MM.1S (cell line): Measurements from ENCODE around the gene SNX3.

Experiments used
- DNase-seq: peaks from one replicate; pipeline ENCODE4 v3.0.0-alpha.2; 2015
- H2AFZ ChIP-seq: fragments of 300-600 bp; sonication (generic); 2 replicates; pipeline ENCODE4 v1.6.0; 2016; ENCODE audit warnings: antibody characterized with exemption, low read length
- H3F3A ChIP-seq: fragments of 300-600 bp; sonication (generic); 2 replicates; pipeline ENCODE4 v1.6.1; 2016; ENCODE audit warnings: mild to moderate bottlenecking, antibody characterized with exemption, low read length, moderate library complexity, mixed read lengths; ENCODE audit not compliant: insufficient read depth
- H3K27ac ChIP-seq: fragments of 300-600 bp; sonication (generic); 2 replicates; pipeline ENCODE4 v1.5.1; 2016; ENCODE audit warnings: mild to moderate bottlenecking, low read length
- H3K27me3 ChIP-seq: fragments of 300-600 bp; sonication (generic); replicated peaks from 2 replicates; pipeline ENCODE4 v1.6.0; 2016; ENCODE audit warnings: low read length; ENCODE audit not compliant: insufficient read depth
- H3K36me3 ChIP-seq: fragments of 300-600 bp; sonication (generic); replicated peaks from 2 replicates; pipeline ENCODE4 v1.6.1; 2016; ENCODE audit warnings: mild to moderate bottlenecking, low read length, mixed read lengths; ENCODE audit not compliant: insufficient read depth
- H3K4me1 ChIP-seq: fragments of 300-600 bp; sonication (generic); 2 replicates; pipeline ENCODE4 v1.6.1; 2016; ENCODE audit warnings: low read length, mixed read lengths
- H3K4me2 ChIP-seq: fragments of 300-600 bp; sonication (generic); 2 replicates; pipeline ENCODE4 v1.6.0; 2016; ENCODE audit warnings: low read depth, low read length
- H3K4me3 ChIP-seq: fragments of 300-600 bp; sonication (generic); 2 replicates; pipeline ENCODE4 v1.5.1; 2016; ENCODE audit warnings: low read length, mixed read lengths
- H3K79me2 ChIP-seq: fragments of 300-600 bp; sonication (generic); 2 replicates; pipeline ENCODE4 v1.6.1; 2016; ENCODE audit warnings: mixed run types, low read length, mixed read lengths
- H3K9ac ChIP-seq: fragments of 300-600 bp; sonication (generic); 2 replicates; pipeline ENCODE4 v1.6.1; 2016; ENCODE audit warnings: low read length, mixed read lengths
- H3K9me2 ChIP-seq: fragments of 300-600 bp; sonication (generic); replicated peaks from 2 replicates; pipeline ENCODE4 v1.6.1; 2016; ENCODE audit warnings: mild to moderate bottlenecking, low read length, mixed read lengths; ENCODE audit not compliant: insufficient read depth
- H3K9me3 ChIP-seq: fragments of 300-600 bp; sonication (generic); replicated peaks from 2 replicates; pipeline ENCODE4 v1.6.1; 2016; ENCODE audit warnings: mild to moderate bottlenecking, low read length, mixed read lengths; ENCODE audit not compliant: insufficient read depth
- H4K20me1 ChIP-seq: fragments of 300-600 bp; sonication (generic); 2 replicates; pipeline ENCODE4 v1.6.1; 2016; ENCODE audit warnings: mild to moderate bottlenecking, low read length, moderate library complexity, mixed read lengths; ENCODE audit not compliant: insufficient read depth
- EZH2 ChIP-seq: fragments of 300-600 bp; sonication (generic); optimal IDR thresholded peaks from 2 replicates; pipeline ENCODE3; 2017; ENCODE audit warnings: low read depth, mild to moderate bottlenecking, antibody characterized with exemption, low read length, mixed read lengths
- EZH2phosphoT487 ChIP-seq: fragments of 300-600 bp; sonication (generic); IDR thresholded peaks from 2 replicates; pipeline ENCODE4 v1.6.1; 2018; ENCODE audit warnings: antibody characterized with exemption, low read length
- TF ChIP-seq, protein P1 (sequence below): fragments of 300-600 bp; sonication (generic); IDR thresholded peaks from 2 replicates; pipeline ENCODE4 v1.5.1; 2016; ENCODE audit warnings: antibody characterized with exemption, low read length, mixed read lengths

Gene SNX3

DNA sequence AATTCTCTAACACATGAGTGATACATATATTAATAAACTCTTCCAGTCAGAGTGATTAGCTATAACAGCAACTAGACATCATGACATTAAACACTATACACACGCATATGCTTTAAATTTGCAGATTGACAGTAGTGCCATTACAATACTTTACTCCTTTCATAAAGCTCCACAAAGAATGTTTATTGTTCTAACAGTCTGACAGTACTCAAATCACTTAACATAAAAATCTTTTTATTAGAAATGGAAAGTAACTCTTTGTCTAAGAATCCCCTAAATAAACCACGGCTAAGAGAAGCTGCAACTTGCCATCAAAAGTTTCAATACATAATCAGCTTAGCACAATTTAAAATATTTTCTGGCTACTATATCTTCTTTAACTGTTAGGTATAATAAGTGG is 24.0 kb downstream of the SNX3 start:
- no peaks in the 10 kb centered on the region for H3K36me3 ChIP-seq
- no peaks in the 10 kb centered on the region for H4K20me1 ChIP-seq

DNA sequence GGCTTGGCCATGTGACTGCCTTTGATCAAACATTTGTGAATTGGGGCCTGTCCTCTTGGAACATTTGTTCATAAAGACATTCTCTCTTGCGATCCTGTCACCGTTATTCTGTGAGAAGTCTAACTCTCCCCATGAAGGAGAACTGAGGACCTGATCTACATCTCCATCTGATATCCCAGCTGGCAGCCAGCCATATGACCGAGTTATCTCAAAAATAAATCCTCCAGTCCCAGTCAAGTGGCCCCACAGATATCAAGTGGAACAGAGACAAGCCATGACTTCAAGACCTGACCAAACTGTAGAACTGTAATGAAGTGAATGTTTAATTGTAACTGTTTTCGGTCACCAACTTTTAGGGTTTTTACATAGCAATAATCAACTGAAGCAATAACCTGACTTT is 25.7 kb downstream of the SNX3 start:
- TF ChIP-seq, protein P1, sequence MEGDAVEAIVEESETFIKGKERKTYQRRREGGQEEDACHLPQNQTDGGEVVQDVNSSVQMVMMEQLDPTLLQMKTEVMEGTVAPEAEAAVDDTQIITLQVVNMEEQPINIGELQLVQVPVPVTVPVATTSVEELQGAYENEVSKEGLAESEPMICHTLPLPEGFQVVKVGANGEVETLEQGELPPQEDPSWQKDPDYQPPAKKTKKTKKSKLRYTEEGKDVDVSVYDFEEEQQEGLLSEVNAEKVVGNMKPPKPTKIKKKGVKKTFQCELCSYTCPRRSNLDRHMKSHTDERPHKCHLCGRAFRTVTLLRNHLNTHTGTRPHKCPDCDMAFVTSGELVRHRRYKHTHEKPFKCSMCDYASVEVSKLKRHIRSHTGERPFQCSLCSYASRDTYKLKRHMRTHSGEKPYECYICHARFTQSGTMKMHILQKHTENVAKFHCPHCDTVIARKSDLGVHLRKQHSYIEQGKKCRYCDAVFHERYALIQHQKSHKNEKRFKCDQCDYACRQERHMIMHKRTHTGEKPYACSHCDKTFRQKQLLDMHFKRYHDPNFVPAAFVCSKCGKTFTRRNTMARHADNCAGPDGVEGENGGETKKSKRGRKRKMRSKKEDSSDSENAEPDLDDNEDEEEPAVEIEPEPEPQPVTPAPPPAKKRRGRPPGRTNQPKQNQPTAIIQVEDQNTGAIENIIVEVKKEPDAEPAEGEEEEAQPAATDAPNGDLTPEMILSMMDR, result no peak
- TF ChIP-seq EZH2, result no peak
- no peak for TF ChIP-seq EZH2phosphoT487
- H2AFZ ChIP-seq, result no peak overlapping the region
- no peaks in the 10 kb centered on the region for H3K9me3 ChIP-seq
- no peak overlapping the region for H3K27ac ChIP-seq
- H3K4me3 ChIP-seq, result no peak overlapping the region
- no peak for DNase-seq
- H3K4me1 ChIP-seq, result no peaks in the 10 kb centered on the region
- H4K20me1 ChIP-seq, result no peaks in the 10 kb centered on the region; the same call in 1 of the 2 replicates
- no peaks in the 10 kb centered on the region for H3K36me3 ChIP-seq
- H3K27me3 ChIP-seq, result no peaks in the 10 kb centered on the region
- no peak overlapping the region for H3K4me2 ChIP-seq
- no peaks in the 10 kb centered on the region for H3F3A ChIP-seq
- no peak overlapping the region for H3K9ac ChIP-seq
- H3K79me2 ChIP-seq, result peaks cover 35% of the 10 kb centered on the region
- no peaks in the 10 kb centered on the region for H3K9me2 ChIP-seq

More for the DNA sequence above, 24.0 kb downstream of the SNX3 start:
- H3F3A ChIP-seq, result no peaks in the 10 kb centered on the region
- no peak overlapping the region for H3K4me3 ChIP-seq
- no peaks in the 10 kb centered on the region for H3K9me2 ChIP-seq
- DNase-seq, result no peak
- H3K27ac ChIP-seq, result no peak overlapping the region
- no peak overlapping the region for H2AFZ ChIP-seq
- no peak overlapping the region for H3K9ac ChIP-seq
- H3K79me2 ChIP-seq, result peaks cover 43% of the 10 kb centered on the region
- H3K27me3 ChIP-seq, result no peaks in the 10 kb centered on the region
- no peak for TF ChIP-seq EZH2phosphoT487
- no peak for TF ChIP-seq EZH2
- TF ChIP-seq, protein P1, result no peak
- no peaks in the 10 kb centered on the region for H3K4me1 ChIP-seq
- H3K9me3 ChIP-seq, result no peaks in the 10 kb centered on the region
- H3K4me2 ChIP-seq, result no peak overlapping the region

DNA sequence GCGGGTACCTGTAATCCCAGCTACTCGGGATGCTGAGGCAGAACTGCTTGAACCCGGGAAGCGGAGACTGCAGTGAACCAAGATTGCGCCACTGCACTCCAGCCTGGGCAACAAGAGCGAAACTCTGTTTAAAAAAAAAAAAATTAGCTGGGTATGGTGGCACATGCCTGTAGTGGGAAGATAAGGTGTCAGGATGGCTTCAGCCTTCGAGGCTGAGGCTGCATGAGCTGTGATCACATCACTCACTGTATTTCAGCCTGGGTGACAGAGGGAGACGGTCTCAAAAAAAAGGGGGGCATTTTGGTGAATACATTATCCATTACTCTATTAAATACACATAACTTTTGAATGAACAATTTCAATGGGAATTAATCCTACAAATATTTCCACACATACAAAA is 32.4 kb downstream of the SNX3 start:
- TF ChIP-seq EZH2 (no peak), EZH2phosphoT487 (no peak)
- TF ChIP-seq, protein P1, result no peak
- no peak overlapping the region for H3K27ac ChIP-seq
- H3K9ac ChIP-seq, result no peak overlapping the region
- no peaks in the 10 kb centered on the region for H3K4me1 ChIP-seq
- DNase-seq, result no peak
- no peak overlapping the region for H3K4me2 ChIP-seq
- no peaks in the 10 kb centered on the region for H3K27me3 ChIP-seq
- H3K36me3 ChIP-seq, result no peaks in the 10 kb centered on the region
- H3K9me3 ChIP-seq, result no peaks in the 10 kb centered on the region
- no peak overlapping the region for H3K4me3 ChIP-seq
- no peak overlapping the region for H2AFZ ChIP-seq
- H3K9me2 ChIP-seq, result no peaks in the 10 kb centered on the region
- H3F3A ChIP-seq, result no peaks in the 10 kb centered on the region
- H3K79me2 ChIP-seq, result peaks cover 28% of the 10 kb centered on the region
- no peaks in the 10 kb centered on the region; the same call in 1 of the 2 replicates for H4K20me1 ChIP-seq
